LNCAP (cell line): ENCODE measurements around the gene ELOVL2.

ENCODE experiments used
- CTCF ChIP-seq: fragments of 450-650 bp; IDR thresholded peaks from 2 replicates; pipeline ENCODE4 v1.5.1; 2017; ENCODE audit warnings: mild to moderate bottlenecking

ELOVL2 gene

GRCh38 chr6:11027565-11028110 is 16.5 kb downstream of the ELOVL2 start:
- no peak for TF ChIP-seq CTCF

- no peak for TF ChIP-seq CTCF
These were observed 18.0 kb downstream of the ELOVL2 start for GRCh38 chr6:11025921-11026635.

GRCh38 chr6:11025130-11025529 is 19.0 kb downstream of the ELOVL2 start:
- no peak for TF ChIP-seq CTCF

- no peak for TF ChIP-seq CTCF
These were observed 21.1 kb downstream of the ELOVL2 start for GRCh38 chr6:11023032-11023431.

GRCh38 chr6:11021714-11022113 is 22.4 kb downstream of the ELOVL2 start:
- TF ChIP-seq CTCF: no peak

- TF ChIP-seq CTCF: no peak
These were observed 23.1 kb downstream of the ELOVL2 start for GRCh38 chr6:11021003-11021402.

GRCh38 chr6:11018225-11018624 is 25.9 kb downstream of the ELOVL2 start:
- TF ChIP-seq CTCF: no peak
